ENCODE data around the gene ST6GALNAC3. TPM values are rescaled to one million over a fixed set of nuclear protein-coding genes. Genes with fewer than 3 reads are reported as not detected.

The ST6GALNAC3 gene
- polyA plus RNA-seq, 1 donor (not counting 4 experiments of a cell fraction or from before 2014, with no cell fraction given): 0.08 TPM

DNA sequence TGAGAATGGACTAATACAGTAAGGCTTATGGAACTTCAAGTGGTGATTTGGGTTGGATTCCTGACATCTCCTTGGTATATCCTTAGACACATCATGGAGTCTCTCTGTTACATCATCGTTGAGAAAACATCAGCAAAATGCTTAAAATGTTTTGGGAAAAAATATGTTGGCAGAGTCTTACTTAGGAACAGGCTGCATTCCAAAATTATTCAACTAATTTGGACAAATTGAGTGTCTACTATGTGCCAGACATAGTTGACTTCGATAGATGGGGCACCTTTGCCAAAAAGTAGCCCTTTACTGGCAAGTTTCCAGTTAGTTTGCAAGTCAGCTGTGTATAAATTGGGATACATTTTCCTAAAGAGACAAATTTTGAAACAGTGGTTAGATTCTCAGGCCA is 539.3 kb downstream of the ST6GALNAC3 start:
- Histone ChIP-seq H3K27ac (ENCODE audit: control insufficient read depth, insufficient read depth, low read length) (no peak overlapping the region), H3K36me3 (ENCODE audit: control insufficient read depth in 2 of 2, extremely low read depth in 1 of 2, insufficient read depth in 2 of 2, low read length in 2 of 2) (no peaks in the 10 kb centered on the region), H3K9me1 (ENCODE audit: control insufficient read depth, extremely low read depth, insufficient read depth, low read length) (no peaks in the 10 kb centered on the region), H3K4me3 (ENCODE audit: control insufficient read depth in 2 of 3, extremely low read depth in 1 of 3, insufficient read depth in 2 of 3, low read depth in 1 of 3, low read length in 3 of 3) (no peak overlapping the region), H2AFZ (ENCODE audit: control insufficient read depth, low read length) (no peak overlapping the region), H3K9me3 (ENCODE audit: control insufficient read depth, low read depth, low read length) (no peaks in the 10 kb centered on the region), H3K79me2 (ENCODE audit: control insufficient read depth, insufficient read depth, low read length) (no peaks in the 10 kb centered on the region), H3K9ac (ENCODE audit: control insufficient read depth, extremely low read depth, insufficient read depth, low read length) (no peak overlapping the region), H4K20me1 (ENCODE audit: control insufficient read depth, extremely low read depth, insufficient read depth, low read length) (no peaks in the 10 kb centered on the region), H3K27me3 (ENCODE audit: control insufficient read depth, extremely low read depth, insufficient read depth, low read length) (no peaks in the 10 kb centered on the region), H3K4me1 (ENCODE audit: control insufficient read depth, extremely low read depth, insufficient read depth, low read length) (no peaks in the 10 kb centered on the region), H3K4me2 (ENCODE audit: control insufficient read depth, extremely low read depth, insufficient read depth, low read depth, low read length) (no peak overlapping the region)
- no peak for DNase-seq (ENCODE audit: low read depth, low spot score)
- no peak for FAIRE-seq
- TF ChIP-seq EZH2 (IDR thresholded peaks at IDR 0.05; ENCODE audit: low read length): no peak
- TF ChIP-seq, protein P1, sequence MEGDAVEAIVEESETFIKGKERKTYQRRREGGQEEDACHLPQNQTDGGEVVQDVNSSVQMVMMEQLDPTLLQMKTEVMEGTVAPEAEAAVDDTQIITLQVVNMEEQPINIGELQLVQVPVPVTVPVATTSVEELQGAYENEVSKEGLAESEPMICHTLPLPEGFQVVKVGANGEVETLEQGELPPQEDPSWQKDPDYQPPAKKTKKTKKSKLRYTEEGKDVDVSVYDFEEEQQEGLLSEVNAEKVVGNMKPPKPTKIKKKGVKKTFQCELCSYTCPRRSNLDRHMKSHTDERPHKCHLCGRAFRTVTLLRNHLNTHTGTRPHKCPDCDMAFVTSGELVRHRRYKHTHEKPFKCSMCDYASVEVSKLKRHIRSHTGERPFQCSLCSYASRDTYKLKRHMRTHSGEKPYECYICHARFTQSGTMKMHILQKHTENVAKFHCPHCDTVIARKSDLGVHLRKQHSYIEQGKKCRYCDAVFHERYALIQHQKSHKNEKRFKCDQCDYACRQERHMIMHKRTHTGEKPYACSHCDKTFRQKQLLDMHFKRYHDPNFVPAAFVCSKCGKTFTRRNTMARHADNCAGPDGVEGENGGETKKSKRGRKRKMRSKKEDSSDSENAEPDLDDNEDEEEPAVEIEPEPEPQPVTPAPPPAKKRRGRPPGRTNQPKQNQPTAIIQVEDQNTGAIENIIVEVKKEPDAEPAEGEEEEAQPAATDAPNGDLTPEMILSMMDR (optimal IDR thresholded peaks at IDR 0.05 in 1 of 3, IDR thresholded peaks at IDR 0.05 in 1 of 3, conservative IDR thresholded peaks at IDR 0.05 in 1 of 3; ENCODE audit: extremely low read depth in 1 of 3, insufficient read depth in 2 of 3, low read length in 3 of 3): no peak
- dilution Hi-C loops (cut with MboI; ENCODE audit: extremely low pct_ligation_motif_present, low sequenced_read_pairs): no loop called here

DNA sequence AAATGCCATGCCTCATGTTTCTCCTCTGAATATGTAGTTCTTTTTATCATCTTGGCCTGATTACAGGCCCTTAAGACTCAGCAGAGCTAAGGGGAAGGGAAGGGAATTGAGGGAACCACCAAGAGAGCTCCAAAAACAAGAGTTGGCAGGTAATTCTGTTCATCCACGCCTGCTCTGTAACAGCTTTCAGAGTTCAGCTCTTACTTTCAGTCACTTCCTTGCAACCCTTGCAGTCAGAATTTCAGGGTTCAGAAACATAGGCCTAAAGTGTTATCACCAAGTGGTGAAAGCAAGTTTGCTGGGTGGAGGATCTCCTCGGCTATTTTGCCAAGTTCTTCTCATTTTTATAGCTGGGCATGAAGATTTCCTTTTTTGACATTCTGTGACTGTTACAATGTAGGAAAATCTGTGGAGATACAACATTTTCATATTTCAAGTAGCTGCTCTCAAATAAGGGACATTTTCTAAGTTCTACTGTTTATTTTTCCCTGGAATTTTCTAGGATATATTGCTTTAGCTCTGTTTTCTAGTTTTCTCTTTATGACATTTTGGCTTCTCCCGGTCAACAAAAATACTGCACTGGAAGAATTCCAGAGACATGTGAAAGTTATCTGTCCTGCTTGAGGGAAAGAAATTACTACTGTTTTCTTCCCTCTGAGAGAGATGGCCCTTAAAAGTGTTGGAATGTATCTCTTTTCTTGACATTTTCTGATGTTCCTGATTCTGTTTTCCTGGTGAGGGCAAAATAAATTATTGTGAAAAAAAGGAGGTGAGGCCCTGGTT is 540.9 kb downstream of the ST6GALNAC3 start:
- no peaks in the 10 kb centered on the region for H3K9me1 ChIP-seq (ENCODE audit: control insufficient read depth, extremely low read depth, insufficient read depth, low read length)
- H3K4me1 ChIP-seq (ENCODE audit: control insufficient read depth, extremely low read depth, insufficient read depth, low read length): no peaks in the 10 kb centered on the region
- no peaks in the 10 kb centered on the region for H3K36me3 ChIP-seq (ENCODE audit: control insufficient read depth in 2 of 2, extremely low read depth in 1 of 2, insufficient read depth in 2 of 2, low read length in 2 of 2)
- no peaks in the 10 kb centered on the region for H3K79me2 ChIP-seq (ENCODE audit: control insufficient read depth, insufficient read depth, low read length)
- no peak overlapping the region for H3K27ac ChIP-seq (ENCODE audit: control insufficient read depth, insufficient read depth, low read length)
- TF ChIP-seq, protein P1 (optimal IDR thresholded peaks at IDR 0.05 in 1 of 3, IDR thresholded peaks at IDR 0.05 in 1 of 3, conservative IDR thresholded peaks at IDR 0.05 in 1 of 3; ENCODE audit: extremely low read depth in 1 of 3, insufficient read depth in 2 of 3, low read length in 3 of 3): no peak
- TF ChIP-seq EZH2 (IDR thresholded peaks at IDR 0.05; ENCODE audit: low read length): no peak
- no peaks in the 10 kb centered on the region for H4K20me1 ChIP-seq (ENCODE audit: control insufficient read depth, extremely low read depth, insufficient read depth, low read length)
- DNase-seq (ENCODE audit: low read depth, low spot score) (no peak), FAIRE-seq (no peak)
- no peak overlapping the region for H3K9ac ChIP-seq (ENCODE audit: control insufficient read depth, extremely low read depth, insufficient read depth, low read length)
- no peak overlapping the region for H3K4me3 ChIP-seq (ENCODE audit: control insufficient read depth in 2 of 3, extremely low read depth in 1 of 3, insufficient read depth in 2 of 3, low read depth in 1 of 3, low read length in 3 of 3)
- dilution Hi-C loops (cut with MboI; ENCODE audit: extremely low pct_ligation_motif_present, low sequenced_read_pairs): no loop called here
- no peaks in the 10 kb centered on the region for H3K27me3 ChIP-seq (ENCODE audit: control insufficient read depth, extremely low read depth, insufficient read depth, low read length)
- no peak overlapping the region for H3K4me2 ChIP-seq (ENCODE audit: control insufficient read depth, extremely low read depth, insufficient read depth, low read depth, low read length)
- H3K9me3 ChIP-seq (ENCODE audit: control insufficient read depth, low read depth, low read length): no peaks in the 10 kb centered on the region
- H2AFZ ChIP-seq (ENCODE audit: control insufficient read depth, low read length): no peak overlapping the region

Measured in keratinocyte (primary cell).